Spleen (tissue), 11 donors: Measurements from ENCODE around the gene CRYL1. TPM values are rescaled to one million over a fixed set of nuclear protein-coding genes. Genes with fewer than 3 reads are reported as not detected.
"Not testable (repeated sequence)": the region's sequence is repeated elsewhere in the genome, so short reads cannot be mapped to it uniquely, and the experiment has no call there.

Experiments used
- DNase-seq: peaks from one replicate; pipeline ENCODE4 v3.0.0-alpha.2; 2020
- H3K27ac ChIP-seq, 8 donors: fragments of 200-600 bp; sonication (generic) in 7 of 8; 1 replicate in 4 of 8; 2 replicates in 4 of 8; pipeline versions ENCODE4 v1.5.0 to v1.8.0; 2016 to 2021; ENCODE audit warnings: inconsistent platforms in 4 of 8, mild to moderate bottlenecking in 4 of 8, moderate library complexity in 1 of 8
- H3K27me3 ChIP-seq, 7 donors: fragments of 200-600 bp; sonication (generic) in 6 of 7; replicated peaks in 1 of 7; 1 replicate in 4 of 7; 2 replicates in 3 of 7; pipeline versions ENCODE4 v1.5.0 to v1.8.0; 2016 to 2021; ENCODE audit warnings: inconsistent platforms in 3 of 7, mild to moderate bottlenecking in 1 of 7
- H3K36me3 ChIP-seq, 6 donors: fragments of 200-600 bp; sonication (generic) in 5 of 6; 1 replicate in 4 of 6; 2 replicates in 2 of 6; pipeline versions ENCODE4 v1.5.0 to v1.8.0; 2016 to 2021; ENCODE audit warnings: inconsistent platforms in 2 of 6
- H3K4me1 ChIP-seq, 6 donors: fragments of 200-600 bp; sonication (generic) in 5 of 6; 1 replicate in 3 of 6; 2 replicates in 3 of 6; pipeline versions ENCODE4 v1.5.0 to v1.8.0; 2016 to 2021; ENCODE audit warnings: inconsistent platforms in 3 of 6
- H3K4me3 ChIP-seq, 8 donors: fragments of 200-600 bp; sonication (generic) in 7 of 8; 1 replicate in 4 of 8; 2 replicates in 4 of 8; pipeline versions ENCODE4 v1.5.0 to v1.8.0; 2016 to 2021; ENCODE audit warnings: inconsistent platforms in 4 of 8, mild to moderate bottlenecking in 4 of 8, moderate library complexity in 2 of 8
- H3K9me3 ChIP-seq, 8 donors: fragments of 200-600 bp; sonication (generic) in 7 of 8; 1 replicate in 4 of 8; 2 replicates in 4 of 8; pipeline versions ENCODE4 v1.5.0 to v1.8.0; 2016 to 2021; ENCODE audit warnings: inconsistent platforms in 4 of 8
- POLR2A ChIP-seq, 3 donors: fragments of 450-650 bp; IDR thresholded peaks; one replicate each; pipeline ENCODE4 v1.5.1; 2017; ENCODE audit warnings: antibody characterized with exemption in 3 of 3, mild to moderate bottlenecking in 1 of 3
- POLR2AphosphoS5 ChIP-seq, 3 donors: sonication (generic); formaldehyde crosslinking; IDR thresholded peaks; one replicate each; pipeline ENCODE4 v1.5.1; 2017; ENCODE audit warnings: antibody characterized with exemption in 3 of 3
- WGBS, 5 donors: extraction: QIAGEN DNeasy Blood & Tissue Kit in 3 of 5; methylation state at CpG; one replicate each; pipeline versions ENCODE4 v1.1.5 to v1.1.7; 2013 to 2018; 5-methylcytosine and 5-hydroxymethylcytosine counted together
- intact Hi-C: fragments of 100-400 bp; cut with DNase I; formaldehyde crosslinking; loops from one replicate; pipeline ENCODE4 v1.15.0; 2023; ENCODE audit warnings: low total_unique reads
- polyA plus RNA-seq, 3 donors: library from polyadenylated mRNA; stranded (reverse); fragments of 200-250 nt; gene quantifications; one replicate each; pipeline ENCODE4 v1.2.1, GENCODE V29; 2013
- total RNA-seq, 7 donors: library from RNA; depleted of rRNA in 3 of 7; stranded (reverse); fragments of >200 nt in 3 of 7; fragmentation: NEBNext Ultra II Directional in 4 of 7; extraction: Animal tissue kit (Norgen Biotek cat#: 25700) in 4 of 7; gene quantifications; one replicate each; pipeline versions ENCODE4 v1.1.0 to v1.2.1, GENCODE V29; 2016 to 2021
- TF ChIP-seq, protein P1 (sequence below), 11 experiments: fragments of 200-600 bp in 7 of 11; fragments of 450-650 bp in 4 of 11; sonication (generic) in 4 of 11; IDR thresholded peaks in 8 of 11; conservative IDR thresholded peaks in 3 of 11; 1 replicate in 7 of 11; 2 replicates in 4 of 11; pipeline versions ENCODE4 v1.4.0 to v1.8.0; 2016 to 2021; ENCODE audit warnings: antibody characterized with exemption in 11 of 11, inconsistent platforms in 4 of 11, mild to moderate bottlenecking in 1 of 11
- donor health status: healthy with polysubstance abuse.
- donor health status: DM: no; HTN: no; CAD: no; lungs with moderate emphysema.
- donor health status: DM: no; HTN: no; CAD: no.
- donor health status: Bipolar disorder and iron deficiency.
- donor health status: healthy.
- donor health status: DM: no; HTN: no; CAD: no.
- donor health status: DM: yes; HTN: yes; CAD: no.

Gene CRYL1
- total and polyA plus RNA-seq, 10 donors: 13.5 to 46.5 (median 29.0) TPM

- H3K9me3 ChIP-seq: no peaks in the 10 kb centered on the region
- TF ChIP-seq, protein P1, sequence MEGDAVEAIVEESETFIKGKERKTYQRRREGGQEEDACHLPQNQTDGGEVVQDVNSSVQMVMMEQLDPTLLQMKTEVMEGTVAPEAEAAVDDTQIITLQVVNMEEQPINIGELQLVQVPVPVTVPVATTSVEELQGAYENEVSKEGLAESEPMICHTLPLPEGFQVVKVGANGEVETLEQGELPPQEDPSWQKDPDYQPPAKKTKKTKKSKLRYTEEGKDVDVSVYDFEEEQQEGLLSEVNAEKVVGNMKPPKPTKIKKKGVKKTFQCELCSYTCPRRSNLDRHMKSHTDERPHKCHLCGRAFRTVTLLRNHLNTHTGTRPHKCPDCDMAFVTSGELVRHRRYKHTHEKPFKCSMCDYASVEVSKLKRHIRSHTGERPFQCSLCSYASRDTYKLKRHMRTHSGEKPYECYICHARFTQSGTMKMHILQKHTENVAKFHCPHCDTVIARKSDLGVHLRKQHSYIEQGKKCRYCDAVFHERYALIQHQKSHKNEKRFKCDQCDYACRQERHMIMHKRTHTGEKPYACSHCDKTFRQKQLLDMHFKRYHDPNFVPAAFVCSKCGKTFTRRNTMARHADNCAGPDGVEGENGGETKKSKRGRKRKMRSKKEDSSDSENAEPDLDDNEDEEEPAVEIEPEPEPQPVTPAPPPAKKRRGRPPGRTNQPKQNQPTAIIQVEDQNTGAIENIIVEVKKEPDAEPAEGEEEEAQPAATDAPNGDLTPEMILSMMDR (IDR thresholded peaks at IDR 0.05 in 8 of 11, conservative IDR thresholded peaks at IDR 0.05 in 3 of 11): no peak
- TF ChIP-seq POLR2AphosphoS5 (IDR thresholded peaks at IDR 0.05) (no peak), POLR2A (IDR thresholded peaks at IDR 0.05) (no peak)
- H3K4me1 ChIP-seq: no peaks in the 10 kb centered on the region
- H3K27me3 ChIP-seq: no peaks in the 10 kb centered on the region
- DNase-seq: no peak
- H3K4me3 ChIP-seq: no peak overlapping the region
- peaks cover 0 to 41% (median 0%) of the 10 kb centered on the region in 6 donors for H3K36me3 ChIP-seq
- intact Hi-C loops: no loop called here
- H3K27ac ChIP-seq: no peak overlapping the region
- WGBS, 5 donors: 69 to 89% (median 83%) methylated on average over 45 to 57 of the region's 57 CpGs
Observed at GRCh38 chr13:20435616-20436368, 89.9 kb downstream of the CRYL1 start.

GRCh38 chr13:20434210-20434609 is 91.4 kb downstream of the CRYL1 start:
- H3K9me3 ChIP-seq, H3K4me1 ChIP-seq, intact Hi-C loops, DNase-seq, H3K27me3 ChIP-seq, H3K27ac ChIP-seq, H3K4me3 ChIP-seq: not testable (repeated sequence)
- 88 to 96% (median 91%) methylated on average over 9 of the region's 9 CpGs for whole genome bisulfite sequencing, 5 donors
- peaks cover 0 to 55% (median 0%) of the 10 kb centered on the region in 6 donors for H3K36me3 ChIP-seq

- 90 to 94% (median 91%) methylated on average over 15 of the region's 15 CpGs for WGBS, 5 donors
- H3K9me3 ChIP-seq: no peaks in the 10 kb centered on the region
Observed at GRCh38 chr13:20431687-20432384, 93.8 kb downstream of the CRYL1 start.

GRCh38 chr13:20431080-20431479 is 94.6 kb downstream of the CRYL1 start:
- 70 to 86% (median 80%) methylated on average over 13 to 16 of the region's 16 CpGs for WGBS, 5 donors
- intact Hi-C loops: no loop called here
- DNase-seq: no peak
- TF ChIP-seq POLR2AphosphoS5 (IDR thresholded peaks at IDR 0.05) (no peak), POLR2A (IDR thresholded peaks at IDR 0.05) (no peak)
- TF ChIP-seq, protein P1 (IDR thresholded peaks at IDR 0.05 in 8 of 11, conservative IDR thresholded peaks at IDR 0.05 in 3 of 11): no peak
- Histone ChIP-seq H3K36me3 (peaks cover 0 to 56% (median 0%) of the 10 kb centered on the region in 6 donors), H3K4me1 (peaks cover 0 to 3% (median 0%) of the 10 kb centered on the region in 6 donors), H3K4me3 (no peak overlapping the region), H3K9me3 (no peaks in the 10 kb centered on the region), H3K27me3 (no peaks in the 10 kb centered on the region), H3K27ac (no peak overlapping the region)

More at GRCh38 chr13:20431687-20432384, 93.8 kb downstream of the CRYL1 start:
- Histone ChIP-seq H3K4me3 (no peak overlapping the region), H3K27ac (no peak overlapping the region), H3K4me1 (no peaks in the 10 kb centered on the region), H3K27me3 (no peaks in the 10 kb centered on the region), H3K36me3 (peaks cover 0 to 56% (median 0%) of the 10 kb centered on the region in 6 donors)
- TF ChIP-seq, protein P1 (IDR thresholded peaks at IDR 0.05 in 8 of 11, conservative IDR thresholded peaks at IDR 0.05 in 3 of 11): no peak
- TF ChIP-seq POLR2A (IDR thresholded peaks at IDR 0.05) (no peak), POLR2AphosphoS5 (IDR thresholded peaks at IDR 0.05) (no peak)
- no peak for DNase-seq
- intact Hi-C loops: no loop called here
